KOPT-K1 (cell line): ENCODE data around the gene MORN3.

Experiments used
- H3K27ac ChIP-seq: fragments of 200-600 bp; sonication (generic); 2 replicates; pipeline ENCODE4 v1.5.1; 2016; ENCODE audit warnings: antibody characterized with exemption, mild to moderate bottlenecking, low read depth, low read length; ENCODE audit not compliant: poor library complexity, severe bottlenecking
- H3K36me3 ChIP-seq: fragments of 200-600 bp; sonication (generic); 2 replicates; pipeline ENCODE4 v1.5.1; 2017; ENCODE audit warnings: antibody characterized with exemption, mild to moderate bottlenecking, low read length, moderate library complexity; ENCODE audit not compliant: insufficient read depth
- H3K9me3 ChIP-seq: fragments of 200-600 bp; sonication (generic); 2 replicates; pipeline ENCODE4 v1.5.1; 2017; ENCODE audit warnings: antibody characterized with exemption, low read length, mild to moderate bottlenecking; ENCODE audit not compliant: insufficient read depth, poor library complexity, severe bottlenecking

The MORN3 gene

DNA sequence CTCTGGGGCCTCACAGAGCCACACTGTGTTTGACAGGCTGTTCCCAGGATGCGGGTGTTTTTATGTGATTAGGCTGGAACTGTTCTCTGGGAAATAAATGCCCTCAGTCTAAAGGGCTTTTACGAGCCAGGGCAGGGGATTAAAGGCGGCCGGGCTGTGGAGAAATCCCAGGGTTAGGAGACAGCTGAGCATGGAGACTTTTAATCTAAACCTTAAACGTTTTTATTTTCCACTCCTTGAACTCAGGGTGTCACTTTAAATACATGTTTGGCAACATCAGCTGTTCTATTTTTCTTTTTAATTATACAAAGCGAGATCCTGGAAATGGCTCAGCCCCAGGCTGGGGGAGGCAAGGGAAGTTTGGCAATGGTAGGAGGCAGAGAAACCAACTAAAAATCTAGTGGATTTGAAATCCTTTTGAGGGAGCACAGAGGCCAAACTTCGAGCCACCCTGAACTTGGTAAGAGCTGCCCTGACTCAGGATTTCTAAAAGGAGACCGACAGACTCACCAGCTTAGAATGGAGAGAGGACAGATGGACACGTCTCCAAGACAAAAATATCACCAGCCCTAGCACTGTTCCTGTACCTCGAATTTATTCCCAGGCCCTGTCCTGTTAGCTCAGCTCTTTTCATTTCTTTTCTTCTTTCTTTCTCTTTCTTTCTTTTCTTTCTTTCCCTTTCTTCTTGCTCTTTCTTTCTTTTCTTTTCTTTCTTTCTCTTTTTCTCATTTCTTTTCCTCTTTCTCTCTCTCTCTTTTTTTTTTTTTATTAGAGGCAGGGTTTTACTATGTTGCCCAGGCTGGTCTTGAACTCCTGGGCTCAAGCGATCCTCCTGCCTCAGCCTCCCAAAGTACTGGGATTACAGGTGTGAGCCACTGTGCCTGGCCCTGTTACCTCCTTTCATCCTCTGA is 59.0 kb downstream of the MORN3 start:
- Histone ChIP-seq H3K36me3 (no peaks in the 10 kb centered on the region), H3K9me3 (no peaks in the 10 kb centered on the region), H3K27ac (no peak overlapping the region)

GRCh38 chr12:121608301-121608700 is 61.2 kb downstream of the MORN3 start:
- Histone ChIP-seq H3K36me3 (no peaks in the 10 kb centered on the region), H3K27ac (no peak overlapping the region), H3K9me3 (no peaks in the 10 kb centered on the region)

- no peaks in the 10 kb centered on the region for H3K9me3 ChIP-seq
These were observed 65.9 kb downstream of the MORN3 start for GRCh38 chr12:121603581-121603980.

GRCh38 chr12:121602766-121603165 is 66.7 kb downstream of the MORN3 start:
- no peaks in the 10 kb centered on the region for H3K9me3 ChIP-seq
- no peak overlapping the region for H3K27ac ChIP-seq
- no peaks in the 10 kb centered on the region for H3K36me3 ChIP-seq

More at GRCh38 chr12:121603581-121603980, 65.9 kb downstream of the MORN3 start:
- Histone ChIP-seq H3K36me3 (no peaks in the 10 kb centered on the region), H3K27ac (no peak overlapping the region)

DNA sequence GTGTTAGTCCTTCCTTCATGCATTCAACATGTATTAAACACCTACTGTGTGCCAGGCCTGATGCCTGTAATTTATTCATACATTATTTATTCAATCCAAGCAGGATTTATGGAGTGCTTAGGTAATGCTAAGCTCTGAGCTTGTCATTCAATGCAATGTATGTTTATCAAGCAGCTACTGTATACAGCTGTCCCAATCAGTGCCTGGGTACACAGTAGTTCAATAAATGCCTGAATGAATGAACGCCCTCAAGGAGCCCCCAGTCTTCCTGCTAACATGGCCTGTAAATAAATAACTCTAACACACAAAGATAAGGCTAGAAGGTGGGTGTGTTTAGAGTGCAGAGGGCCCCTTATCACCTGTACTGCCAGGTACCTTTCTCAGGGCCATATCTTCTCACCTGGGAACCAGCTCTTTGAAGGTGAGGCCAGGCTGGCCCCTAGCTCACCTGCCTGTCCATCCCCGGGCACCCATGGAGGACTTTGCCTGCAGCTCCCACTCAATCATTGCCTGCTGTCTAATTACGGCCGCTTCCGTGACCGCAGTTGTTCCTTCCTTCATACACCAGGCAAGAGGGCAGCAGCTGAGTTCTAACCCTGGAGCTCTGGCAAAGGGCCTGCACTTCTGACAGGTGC is 68.6 kb downstream of the MORN3 start:
- Histone ChIP-seq H3K27ac (no peak overlapping the region), H3K9me3 (no peaks in the 10 kb centered on the region), H3K36me3 (no peaks in the 10 kb centered on the region)
